ENCODE data around the gene PLA1A.
"Not testable (repeated sequence)": the region's sequence is repeated elsewhere in the genome, so short reads cannot be mapped to it uniquely, and the experiment has no call there.

Gene PLA1A

GRCh38 chr3:119562307-119562961 lies 35.3 kb upstream of the PLA1A start:
- Histone ChIP-seq H3K9ac (ENCODE audit: low read depth, low read length) (no peak overlapping the region), H3K9me3 (ENCODE audit: control insufficient read depth, insufficient read depth, low read length) (no peaks in the 10 kb centered on the region), H3K36me3 (ENCODE audit: insufficient read depth, low read length) (no peaks in the 10 kb centered on the region), H3K4me1 (ENCODE audit: insufficient read depth, low read length) (0 out of 2 replicates have a peak, but pooled peaks cover 6% of the 10 kb centered on the region)

GRCh38 chr3:119563334-119563733 lies 34.4 kb upstream of the PLA1A start:
- not testable (repeated sequence) for H3K9ac ChIP-seq (ENCODE audit: low read depth, low read length); H3K9me3 ChIP-seq (ENCODE audit: control insufficient read depth, insufficient read depth, low read length); H3K36me3 ChIP-seq (ENCODE audit: insufficient read depth, low read length); H3K4me1 ChIP-seq (ENCODE audit: insufficient read depth, low read length)

GRCh38 chr3:119569156-119569555 lies 28.5 kb upstream of the PLA1A start:
- Histone ChIP-seq H3K4me1 (ENCODE audit: insufficient read depth, low read length) (no peaks in the 10 kb centered on the region), H3K9ac (ENCODE audit: low read depth, low read length) (no peak overlapping the region), H3K9me3 (ENCODE audit: control insufficient read depth, insufficient read depth, low read length) (no peaks in the 10 kb centered on the region), H3K36me3 (ENCODE audit: insufficient read depth, low read length) (no peaks in the 10 kb centered on the region)

- Histone ChIP-seq H3K9me3 (ENCODE audit: control insufficient read depth, insufficient read depth, low read length) (no peaks in the 10 kb centered on the region), H3K9ac (ENCODE audit: low read depth, low read length) (no peak overlapping the region), H3K36me3 (ENCODE audit: insufficient read depth, low read length) (no peaks in the 10 kb centered on the region), H3K4me1 (ENCODE audit: insufficient read depth, low read length) (no peaks in the 10 kb centered on the region)
These were observed 27.5 kb upstream of the PLA1A start for GRCh38 chr3:119570229-119570628.

- Histone ChIP-seq H3K36me3 (ENCODE audit: insufficient read depth, low read length) (no peaks in the 10 kb centered on the region), H3K4me1 (ENCODE audit: insufficient read depth, low read length) (no peaks in the 10 kb centered on the region)
These were observed 26.5 kb upstream of the PLA1A start for GRCh38 chr3:119571230-119571629.

GRCh38 chr3:119571688-119572087 lies 26.0 kb upstream of the PLA1A start:
- Histone ChIP-seq H3K9me3 (ENCODE audit: control insufficient read depth, insufficient read depth, low read length) (no peaks in the 10 kb centered on the region), H3K36me3 (ENCODE audit: insufficient read depth, low read length) (no peaks in the 10 kb centered on the region), H3K9ac (ENCODE audit: low read depth, low read length) (no peak overlapping the region), H3K4me1 (ENCODE audit: insufficient read depth, low read length) (no peaks in the 10 kb centered on the region)

More at GRCh38 chr3:119571230-119571629, 26.5 kb upstream of the PLA1A start:
- no peaks in the 10 kb centered on the region for H3K9me3 ChIP-seq (ENCODE audit: control insufficient read depth, insufficient read depth, low read length)
- H3K9ac ChIP-seq (ENCODE audit: low read depth, low read length): no peak overlapping the region

- no peak overlapping the region for H3K9ac ChIP-seq (ENCODE audit: low read depth, low read length)
- no peaks in the 10 kb centered on the region for H3K4me1 ChIP-seq (ENCODE audit: insufficient read depth, low read length)
- H3K36me3 ChIP-seq (ENCODE audit: insufficient read depth, low read length): no peaks in the 10 kb centered on the region
- H3K9me3 ChIP-seq (ENCODE audit: control insufficient read depth, insufficient read depth, low read length): no peaks in the 10 kb centered on the region
These were observed 22.2 kb upstream of the PLA1A start for GRCh38 chr3:119575507-119575906.

- H3K9me3 ChIP-seq (ENCODE audit: control insufficient read depth, insufficient read depth, low read length): no peaks in the 10 kb centered on the region
- peak within 1 kb of the TSS; percentile 60 for H3K9ac ChIP-seq (ENCODE audit: low read depth, low read length)
- H3K36me3 ChIP-seq (ENCODE audit: insufficient read depth, low read length): no peaks in the 10 kb centered on the region
- no peaks in the 10 kb centered on the region for H3K4me1 ChIP-seq (ENCODE audit: insufficient read depth, low read length)
These were observed 18.2 kb upstream of the PLA1A start, which contains the start of gene ADPRH for GRCh38 chr3:119579366-119580066. Gene ADPRH, plus strand, starts transcription at chr3:119579492. Its CDS starts 2,678 bp downstream, at chr3:119582170.

- no peaks in the 10 kb centered on the region for H3K9me3 ChIP-seq (ENCODE audit: control insufficient read depth, insufficient read depth, low read length)
- no peaks in the 10 kb centered on the region for H3K36me3 ChIP-seq (ENCODE audit: insufficient read depth, low read length)
- no peaks in the 10 kb centered on the region for H3K4me1 ChIP-seq (ENCODE audit: insufficient read depth, low read length)
- H3K9ac ChIP-seq (ENCODE audit: low read depth, low read length): peak overlapping the region; percentile 60
These were observed 17.5 kb upstream of the PLA1A start for GRCh38 chr3:119580067-119580760.

GRCh38 chr3:119582178-119582577 lies 15.5 kb upstream of the PLA1A start:
- Histone ChIP-seq H3K36me3 (ENCODE audit: insufficient read depth, low read length) (no peaks in the 10 kb centered on the region), H3K4me1 (ENCODE audit: insufficient read depth, low read length) (no peaks in the 10 kb centered on the region), H3K9ac (ENCODE audit: low read depth, low read length) (no peak overlapping the region), H3K9me3 (ENCODE audit: control insufficient read depth, insufficient read depth, low read length) (no peaks in the 10 kb centered on the region)

- no peak overlapping the region for H3K9ac ChIP-seq (ENCODE audit: low read depth, low read length)
- H3K9me3 ChIP-seq (ENCODE audit: control insufficient read depth, insufficient read depth, low read length): no peaks in the 10 kb centered on the region
- H3K36me3 ChIP-seq (ENCODE audit: insufficient read depth, low read length): no peaks in the 10 kb centered on the region
- 0 out of 2 replicates have a peak, but pooled peaks cover 4% of the 10 kb centered on the region for H3K4me1 ChIP-seq (ENCODE audit: insufficient read depth, low read length)
These were observed 12.5 kb upstream of the PLA1A start for GRCh38 chr3:119585208-119585607.

GRCh38 chr3:119585856-119586570 lies 11.7 kb upstream of the PLA1A start:
- Histone ChIP-seq H3K36me3 (ENCODE audit: insufficient read depth, low read length) (no peaks in the 10 kb centered on the region), H3K9ac (ENCODE audit: low read depth, low read length) (no peak overlapping the region), H3K9me3 (ENCODE audit: control insufficient read depth, insufficient read depth, low read length) (no peaks in the 10 kb centered on the region), H3K4me1 (ENCODE audit: insufficient read depth, low read length) (0 out of 2 replicates have a peak, but pooled peaks cover 4% of the 10 kb centered on the region)

- H3K4me1 ChIP-seq (ENCODE audit: insufficient read depth, low read length): 0 out of 2 replicates have a peak, but pooled peaks cover 4% of the 10 kb centered on the region
- H3K9ac ChIP-seq (ENCODE audit: low read depth, low read length): no peak overlapping the region
- H3K36me3 ChIP-seq (ENCODE audit: insufficient read depth, low read length): no peaks in the 10 kb centered on the region
- no peaks in the 10 kb centered on the region for H3K9me3 ChIP-seq (ENCODE audit: control insufficient read depth, insufficient read depth, low read length)
These were observed 10.9 kb upstream of the PLA1A start for GRCh38 chr3:119586733-119587172.

GRCh38 chr3:119588112-119588511 lies 9.6 kb upstream of the PLA1A start:
- no peak overlapping the region for H3K9ac ChIP-seq (ENCODE audit: low read depth, low read length)
- H3K36me3 ChIP-seq (ENCODE audit: insufficient read depth, low read length): no peaks in the 10 kb centered on the region
- 0 out of 2 replicates have a peak, but pooled peaks cover 4% of the 10 kb centered on the region for H3K4me1 ChIP-seq (ENCODE audit: insufficient read depth, low read length)
- H3K9me3 ChIP-seq (ENCODE audit: control insufficient read depth, insufficient read depth, low read length): no peaks in the 10 kb centered on the region
